GM10266 (cell line): ENCODE results near the gene FAM114A1.
"Not testable (repeated sequence)": the region's sequence is repeated elsewhere in the genome, so short reads cannot be mapped to it uniquely, and the experiment has no call there.

Experiments
- DNase-seq: peaks from one replicate; pipeline ENCODE4 v3.0.0; 2012; ENCODE audit errors: extremely low spot score
- TF ChIP-seq, protein P1 (sequence below): IDR thresholded peaks from 2 replicates; pipeline ENCODE4 v1.5.1; 2012; ENCODE audit warnings: mild to moderate bottlenecking, low read depth; ENCODE audit not compliant: control insufficient read depth, insufficient read depth; ENCODE audit errors: missing control alignments

Gene FAM114A1

DNA sequence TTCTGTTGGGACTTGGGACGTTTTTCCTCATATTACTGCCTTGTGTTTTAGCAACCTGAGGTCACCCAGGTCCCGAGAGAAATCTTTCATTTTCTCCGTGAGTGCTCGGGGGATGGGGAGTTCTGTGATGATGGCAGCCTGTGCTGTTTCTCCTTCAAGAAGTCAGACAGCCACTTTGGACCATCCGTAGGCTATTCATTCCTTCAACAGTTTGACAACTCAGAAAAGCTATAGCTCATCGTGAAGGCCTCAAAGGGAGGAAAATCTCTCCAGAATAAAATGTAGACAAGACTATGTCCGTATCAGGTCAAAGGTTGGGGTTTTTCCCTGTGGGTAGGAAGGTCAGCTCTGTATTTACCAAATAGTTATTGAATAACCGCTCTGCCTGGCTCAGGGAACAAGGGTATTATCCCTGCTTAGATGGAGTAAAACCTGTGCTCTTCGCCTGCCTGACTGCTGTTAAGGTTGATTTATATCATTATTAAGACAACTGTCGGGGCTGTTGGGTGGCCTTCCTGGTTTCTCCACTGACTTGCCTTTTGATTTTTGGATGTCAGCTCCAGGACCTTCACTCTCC, 36.6 kb downstream of the FAM114A1 start:
- TF ChIP-seq, protein P1, sequence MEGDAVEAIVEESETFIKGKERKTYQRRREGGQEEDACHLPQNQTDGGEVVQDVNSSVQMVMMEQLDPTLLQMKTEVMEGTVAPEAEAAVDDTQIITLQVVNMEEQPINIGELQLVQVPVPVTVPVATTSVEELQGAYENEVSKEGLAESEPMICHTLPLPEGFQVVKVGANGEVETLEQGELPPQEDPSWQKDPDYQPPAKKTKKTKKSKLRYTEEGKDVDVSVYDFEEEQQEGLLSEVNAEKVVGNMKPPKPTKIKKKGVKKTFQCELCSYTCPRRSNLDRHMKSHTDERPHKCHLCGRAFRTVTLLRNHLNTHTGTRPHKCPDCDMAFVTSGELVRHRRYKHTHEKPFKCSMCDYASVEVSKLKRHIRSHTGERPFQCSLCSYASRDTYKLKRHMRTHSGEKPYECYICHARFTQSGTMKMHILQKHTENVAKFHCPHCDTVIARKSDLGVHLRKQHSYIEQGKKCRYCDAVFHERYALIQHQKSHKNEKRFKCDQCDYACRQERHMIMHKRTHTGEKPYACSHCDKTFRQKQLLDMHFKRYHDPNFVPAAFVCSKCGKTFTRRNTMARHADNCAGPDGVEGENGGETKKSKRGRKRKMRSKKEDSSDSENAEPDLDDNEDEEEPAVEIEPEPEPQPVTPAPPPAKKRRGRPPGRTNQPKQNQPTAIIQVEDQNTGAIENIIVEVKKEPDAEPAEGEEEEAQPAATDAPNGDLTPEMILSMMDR = no peak
- no peak for DNase-seq

DNA sequence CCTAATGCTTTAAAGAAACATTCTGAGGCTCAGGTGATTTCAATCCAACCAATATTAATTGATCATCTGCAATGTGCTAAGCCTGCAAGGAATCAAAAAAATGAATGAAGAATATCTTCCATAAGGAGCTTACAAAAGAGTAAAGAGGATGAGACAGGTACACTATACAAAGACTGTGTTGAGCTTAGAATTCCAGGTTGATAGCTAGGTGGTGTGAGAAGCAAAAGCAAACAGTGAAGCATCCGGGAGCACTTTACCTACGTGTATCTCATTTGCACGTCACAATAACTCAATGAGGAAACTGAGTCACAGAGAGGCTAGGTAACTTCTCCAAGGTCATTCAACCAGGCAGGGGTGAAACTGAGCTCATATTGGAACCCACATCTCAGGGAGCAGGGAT, 37.1 kb downstream of the FAM114A1 start:
- TF ChIP-seq, protein P1 = no peak
- no peak for DNase-seq

DNA sequence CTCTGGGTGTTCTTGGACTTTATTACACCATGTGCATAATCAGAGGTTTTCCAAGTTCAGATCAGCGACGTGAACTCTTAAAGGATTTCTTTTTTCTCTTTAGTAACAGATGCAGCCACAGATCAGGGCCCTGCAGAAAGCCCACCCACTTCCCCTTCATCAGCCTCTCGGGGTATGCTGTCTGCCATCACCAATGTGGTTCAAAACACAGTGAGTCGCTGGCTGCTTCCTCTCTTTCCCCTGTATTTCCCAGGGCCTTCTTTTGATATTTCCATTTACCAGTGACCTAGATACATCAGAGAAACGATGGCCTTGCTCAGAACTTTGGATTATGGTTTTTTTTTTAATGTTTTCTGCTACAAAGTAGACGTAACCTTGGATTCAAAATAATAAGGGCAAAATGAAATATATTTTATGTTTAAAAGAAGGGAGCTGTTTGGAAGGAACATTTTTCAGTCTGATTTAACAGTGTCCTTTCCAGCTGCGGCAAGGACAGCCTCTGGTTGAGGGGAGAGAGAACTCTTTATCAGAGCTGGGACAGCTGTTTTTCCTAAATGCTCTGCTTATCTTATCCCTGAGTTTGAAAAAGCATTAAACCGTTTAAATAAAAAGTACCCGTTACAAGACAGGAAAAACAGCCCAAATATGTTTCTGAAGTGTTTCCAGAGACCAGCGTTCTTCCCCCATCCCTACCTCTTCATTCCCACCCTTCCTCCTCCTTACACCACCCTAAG, 38.2 kb downstream of the FAM114A1 start:
- TF ChIP-seq, protein P1 = no peak
- no peak for DNase-seq

DNA sequence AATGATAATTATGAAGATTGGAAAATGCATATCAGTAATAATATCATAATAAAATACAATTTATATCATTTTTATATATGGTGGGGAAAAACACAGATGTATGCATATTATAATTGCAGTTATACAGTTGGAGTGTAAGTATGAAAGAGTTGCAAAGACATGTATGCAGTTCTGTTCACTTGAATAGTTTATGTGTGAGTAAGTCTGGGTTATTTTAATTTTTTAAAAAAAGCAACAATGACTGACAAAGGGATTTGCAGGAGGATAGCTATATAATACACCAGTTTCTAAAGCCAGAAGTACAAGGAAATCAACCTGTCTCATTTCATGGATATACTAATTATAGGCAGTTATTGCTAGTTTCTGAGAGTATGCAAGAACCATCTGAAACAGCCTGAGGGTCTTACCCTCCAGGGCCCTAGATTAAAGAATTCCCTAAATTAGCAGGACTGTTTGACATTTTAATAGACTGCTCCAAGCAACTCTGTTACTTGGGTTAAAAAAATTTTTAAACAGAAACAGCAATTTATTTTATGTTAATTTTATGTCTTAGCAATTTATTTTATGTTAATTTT, 40.2 kb downstream of the FAM114A1 start:
- TF ChIP-seq, protein P1 = no peak
- DNase-seq = no peak

DNA sequence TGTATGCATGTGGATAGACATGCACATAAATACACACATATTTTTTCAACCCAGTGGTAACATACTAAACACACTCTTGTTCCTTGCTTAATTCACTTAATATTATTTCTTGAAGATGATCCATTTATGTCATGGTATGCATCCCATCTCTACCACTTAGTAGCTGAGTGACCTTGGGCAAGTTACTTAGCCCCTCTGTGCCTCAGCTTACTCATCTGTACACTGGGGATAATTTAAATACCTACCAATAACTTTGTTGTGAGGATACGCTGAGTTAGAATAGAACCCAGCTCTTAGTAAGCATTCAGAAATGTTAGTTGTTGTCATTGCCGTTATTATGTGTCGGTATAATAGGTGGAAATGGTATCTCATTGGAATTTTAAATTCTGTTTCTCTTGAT, 41.4 kb downstream of the FAM114A1 start:
- DNase-seq = no peak

DNA sequence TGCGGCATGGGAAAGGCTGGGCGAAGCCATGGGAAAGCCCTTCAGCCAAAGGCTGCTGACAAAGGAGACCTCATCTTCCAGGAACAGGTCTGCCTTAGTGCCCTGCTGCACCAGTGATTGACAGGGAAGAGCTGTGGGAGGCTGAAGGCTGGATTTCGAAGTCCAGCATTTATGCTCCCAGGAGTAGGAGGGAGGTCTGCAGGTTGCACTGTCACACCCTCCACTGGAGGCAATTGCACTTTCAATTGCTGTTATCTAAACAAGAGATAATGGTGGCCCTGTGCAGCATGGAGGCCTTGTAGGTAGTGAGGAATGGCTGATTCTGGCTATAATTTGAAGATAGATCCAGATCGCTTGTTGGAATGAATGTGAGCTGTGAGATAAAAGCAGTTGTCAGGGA, 43.7 kb downstream of the FAM114A1 start:
- no peak for DNase-seq
- TF ChIP-seq, protein P1 = no peak

More for the DNA sequence above, 41.4 kb downstream of the FAM114A1 start:
- TF ChIP-seq, protein P1 = no peak

DNA sequence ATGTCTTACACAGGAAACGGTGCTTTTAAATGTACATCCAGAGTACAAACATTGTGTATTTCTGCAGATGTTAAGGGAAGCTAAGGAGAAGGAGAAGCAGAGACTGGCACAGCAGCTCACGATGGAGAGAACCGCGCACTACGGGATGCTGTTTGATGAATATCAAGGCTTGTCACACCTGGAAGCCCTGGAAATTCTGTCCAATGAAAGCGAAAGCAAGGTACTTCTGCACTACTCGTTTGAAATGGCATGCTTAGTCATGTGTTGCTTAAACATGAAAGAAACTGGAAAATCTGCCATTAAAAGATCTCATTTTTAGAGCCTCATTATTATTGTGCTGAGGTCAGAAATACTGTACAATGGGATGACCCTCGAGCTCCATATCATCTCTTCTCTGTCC, 47.2 kb downstream of the FAM114A1 start:
- TF ChIP-seq, protein P1 = no peak
- DNase-seq = no peak

DNA sequence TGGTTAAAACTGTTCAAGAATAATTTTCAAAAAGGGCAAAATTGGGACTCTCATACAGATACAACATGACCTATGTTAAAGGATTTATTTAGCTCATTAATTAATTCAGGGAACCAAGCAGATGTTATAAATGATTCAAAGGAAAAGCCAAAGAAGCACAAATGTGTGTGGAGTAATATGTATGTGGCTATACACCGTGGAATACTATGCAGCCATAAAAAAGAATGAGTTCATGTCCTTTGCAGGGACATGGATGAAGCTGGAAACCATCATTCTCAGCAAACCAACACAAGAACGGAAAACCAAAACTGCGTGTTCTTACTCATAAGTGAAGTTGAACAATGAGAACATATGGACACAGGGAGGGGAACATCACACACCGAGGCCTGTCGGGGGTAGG, 48.7 kb downstream of the FAM114A1 start:
- DNase-seq = not testable (repeated sequence)
